K562 (cell line): ENCODE measurements around the gene SPATA21.

Source experiments
- CTBP1 ChIP-seq: fragments of 450-650 bp; IDR thresholded peaks from 2 replicates; pipeline ENCODE4 v1.6.1; 2016; ENCODE audit warnings: borderline replicate concordance
- HDGF ChIP-seq: fragments of 450-650 bp; IDR thresholded peaks from 2 replicates; pipeline ENCODE4 v1.6.1; 2016
- MXI1 ChIP-seq: IDR thresholded peaks from 2 replicates; pipeline ENCODE4 v1.6.1; 2011; ENCODE audit warnings: low read depth, mild to moderate bottlenecking, improper control_type of control experiment, low read length
- SMARCB1 ChIP-seq: IDR thresholded peaks from 2 replicates; pipeline ENCODE4 v1.6.1; 2011; ENCODE audit warnings: improper control_type of control experiment, low read depth; ENCODE audit not compliant: insufficient read length
- SREBF2 ChIP-seq: sonication (generic); formaldehyde crosslinking; IDR thresholded peaks from 2 replicates; pipeline ENCODE4 v1.4.0; 2020; ENCODE audit warnings: mild to moderate bottlenecking, missing genetic modification reagents
- TARDBP ChIP-seq: fragments of 450-650 bp; IDR thresholded peaks from 2 replicates; pipeline ENCODE4 v1.6.1; 2016
- TF ChIP-seq, protein P1 (sequence below): fragments of 450-650 bp; formaldehyde crosslinking; IDR thresholded peaks from 2 replicates; pipeline ENCODE4 v1.4.0; 2020; ENCODE audit warnings: mild to moderate bottlenecking, moderate library complexity
- TF ChIP-seq, protein P2 (sequence below), 2 experiments: fragments of 200-800 bp in 1 of 2; sonication (Bioruptor generic) in 1 of 2; sonication (generic) in 1 of 2; formaldehyde crosslinking in 1 of 2; IDR thresholded peaks in 1 of 2; conservative IDR thresholded peaks in 1 of 2; 2 replicates each; pipeline versions ENCODE4 v1.5.0 to v1.6.1; 2016 to 2020; ENCODE audit warnings: missing compliant biosample characterization in 1 of 2, missing genetic modification characterization in 1 of 2, missing genetic modification reagents in 1 of 2
- TF ChIP-seq, protein P3 (sequence below), 3 experiments: IDR thresholded peaks in 2 of 3; conservative IDR thresholded peaks in 1 of 3; 2 replicates each; pipeline ENCODE4 v1.5.1; 2011 to 2012; ENCODE audit warnings: low read length in 3 of 3, mild to moderate bottlenecking in 3 of 3, control low read depth in 2 of 3, improper control_type of control experiment in 1 of 3, inconsistent platforms in 1 of 3, low read depth in 1 of 3, mixed read lengths in 1 of 3, moderate library complexity in 1 of 3; ENCODE audit not compliant: insufficient read depth in 2 of 3

- TF ChIP-seq, protein P1, sequence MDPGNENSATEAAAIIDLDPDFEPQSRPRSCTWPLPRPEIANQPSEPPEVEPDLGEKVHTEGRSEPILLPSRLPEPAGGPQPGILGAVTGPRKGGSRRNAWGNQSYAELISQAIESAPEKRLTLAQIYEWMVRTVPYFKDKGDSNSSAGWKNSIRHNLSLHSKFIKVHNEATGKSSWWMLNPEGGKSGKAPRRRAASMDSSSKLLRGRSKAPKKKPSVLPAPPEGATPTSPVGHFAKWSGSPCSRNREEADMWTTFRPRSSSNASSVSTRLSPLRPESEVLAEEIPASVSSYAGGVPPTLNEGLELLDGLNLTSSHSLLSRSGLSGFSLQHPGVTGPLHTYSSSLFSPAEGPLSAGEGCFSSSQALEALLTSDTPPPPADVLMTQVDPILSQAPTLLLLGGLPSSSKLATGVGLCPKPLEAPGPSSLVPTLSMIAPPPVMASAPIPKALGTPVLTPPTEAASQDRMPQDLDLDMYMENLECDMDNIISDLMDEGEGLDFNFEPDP (CRISPR knock-in tag): no peak
- TF ChIP-seq, protein P2, sequence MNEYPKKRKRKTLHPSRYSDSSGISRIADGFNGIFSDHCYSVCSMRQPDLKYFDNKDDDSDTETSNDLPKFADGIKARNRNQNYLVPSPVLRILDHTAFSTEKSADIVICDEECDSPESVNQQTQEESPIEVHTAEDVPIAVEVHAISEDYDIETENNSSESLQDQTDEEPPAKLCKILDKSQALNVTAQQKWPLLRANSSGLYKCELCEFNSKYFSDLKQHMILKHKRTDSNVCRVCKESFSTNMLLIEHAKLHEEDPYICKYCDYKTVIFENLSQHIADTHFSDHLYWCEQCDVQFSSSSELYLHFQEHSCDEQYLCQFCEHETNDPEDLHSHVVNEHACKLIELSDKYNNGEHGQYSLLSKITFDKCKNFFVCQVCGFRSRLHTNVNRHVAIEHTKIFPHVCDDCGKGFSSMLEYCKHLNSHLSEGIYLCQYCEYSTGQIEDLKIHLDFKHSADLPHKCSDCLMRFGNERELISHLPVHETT (CRISPR knock-in tag; conservative IDR thresholded peaks at IDR 0.05 in 1 of 2, IDR thresholded peaks at IDR 0.05 in 1 of 2): no peak
- TF ChIP-seq MXI1: no peak
- no peak for TF ChIP-seq TARDBP
- TF ChIP-seq SMARCB1: no peak
- TF ChIP-seq CTBP1: no peak
- TF ChIP-seq, protein P3, sequence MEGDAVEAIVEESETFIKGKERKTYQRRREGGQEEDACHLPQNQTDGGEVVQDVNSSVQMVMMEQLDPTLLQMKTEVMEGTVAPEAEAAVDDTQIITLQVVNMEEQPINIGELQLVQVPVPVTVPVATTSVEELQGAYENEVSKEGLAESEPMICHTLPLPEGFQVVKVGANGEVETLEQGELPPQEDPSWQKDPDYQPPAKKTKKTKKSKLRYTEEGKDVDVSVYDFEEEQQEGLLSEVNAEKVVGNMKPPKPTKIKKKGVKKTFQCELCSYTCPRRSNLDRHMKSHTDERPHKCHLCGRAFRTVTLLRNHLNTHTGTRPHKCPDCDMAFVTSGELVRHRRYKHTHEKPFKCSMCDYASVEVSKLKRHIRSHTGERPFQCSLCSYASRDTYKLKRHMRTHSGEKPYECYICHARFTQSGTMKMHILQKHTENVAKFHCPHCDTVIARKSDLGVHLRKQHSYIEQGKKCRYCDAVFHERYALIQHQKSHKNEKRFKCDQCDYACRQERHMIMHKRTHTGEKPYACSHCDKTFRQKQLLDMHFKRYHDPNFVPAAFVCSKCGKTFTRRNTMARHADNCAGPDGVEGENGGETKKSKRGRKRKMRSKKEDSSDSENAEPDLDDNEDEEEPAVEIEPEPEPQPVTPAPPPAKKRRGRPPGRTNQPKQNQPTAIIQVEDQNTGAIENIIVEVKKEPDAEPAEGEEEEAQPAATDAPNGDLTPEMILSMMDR (IDR thresholded peaks at IDR 0.05 in 2 of 3, conservative IDR thresholded peaks at IDR 0.05 in 1 of 3; ENCODE audit: insufficient read depth in 2 of 3, low read depth in 1 of 3, low read length in 3 of 3): no peak
- no peak for TF ChIP-seq HDGF
- TF ChIP-seq SREBF2 (CRISPR knock-in tag): no peak
Measured at GRCh38 chr1:16442265-16442664, 5.0 kb upstream of the SPATA21 start.
